Parathyroid adenoma (tissue), 2 donors: ENCODE measurements around the gene RDH13.

Experiments
- H2AFZ ChIP-seq: fragments of 300-600 bp; sonication (generic); one replicate; pipeline ENCODE4 v1.7.0; 2017; ENCODE audit warnings: antibody characterized with exemption, mild to moderate bottlenecking
- H3K27ac ChIP-seq: fragments of 300-600 bp; sonication (generic); one replicate; pipeline ENCODE4 v1.7.0; 2017
- H3K27me3 ChIP-seq: fragments of 300-600 bp; sonication (generic); one replicate; pipeline ENCODE4 v1.7.0; 2017; ENCODE audit warnings: low read length; ENCODE audit not compliant: control insufficient read depth, insufficient read depth
- H3K36me3 ChIP-seq: fragments of 300-600 bp; sonication (generic); one replicate; pipeline ENCODE4 v1.7.0; 2017; ENCODE audit warnings: low read length; ENCODE audit not compliant: control insufficient read depth, insufficient read depth
- H3K4me1 ChIP-seq: fragments of 300-600 bp; sonication (generic); one replicate; pipeline ENCODE4 v1.7.0; 2017; ENCODE audit warnings: control low read depth
- H3K4me2 ChIP-seq: fragments of 300-600 bp; sonication (generic); one replicate; pipeline ENCODE4 v1.7.0; 2017; ENCODE audit warnings: low read length
- H3K4me3 ChIP-seq: fragments of 300-600 bp; sonication (generic); one replicate; pipeline ENCODE4 v1.7.0; 2017; ENCODE audit warnings: low read depth, low read length
- H3K79me2 ChIP-seq: fragments of 300-600 bp; sonication (generic); one replicate; pipeline ENCODE4 v1.7.0; 2017; ENCODE audit warnings: control low read depth
- H3K9ac ChIP-seq: fragments of 300-600 bp; sonication (generic); one replicate; pipeline ENCODE4 v1.7.0; 2017; ENCODE audit warnings: mild to moderate bottlenecking
- H3K9me3 ChIP-seq: fragments of 300-600 bp; sonication (generic); one replicate; pipeline ENCODE4 v1.7.0; 2017; ENCODE audit warnings: low read length; ENCODE audit not compliant: control insufficient read depth
- CTCF ChIP-seq: fragments of 300-600 bp; sonication (generic); IDR thresholded peaks from one replicate; pipeline ENCODE4 v1.7.0; 2017; ENCODE audit warnings: antibody characterized with exemption, mild to moderate bottlenecking
- donor health status: primary hyperparathyroidism.

RDH13 gene

GRCh38 chr19:54995561-54995960 lies 67.4 kb downstream of the RDH13 start:
- TF ChIP-seq CTCF, result no peak
- no peak overlapping the region for H3K4me2 ChIP-seq
- no peaks in the 10 kb centered on the region for H3K9me3 ChIP-seq
- H3K36me3 ChIP-seq, result no peaks in the 10 kb centered on the region
- H3K4me1 ChIP-seq, result no peaks in the 10 kb centered on the region
- H3K9ac ChIP-seq, result no peak overlapping the region
- H3K27me3 ChIP-seq, result no peaks in the 10 kb centered on the region
- no peaks in the 10 kb centered on the region for H3K79me2 ChIP-seq
- no peak overlapping the region for H2AFZ ChIP-seq
- no peak overlapping the region for H3K27ac ChIP-seq
- H3K4me3 ChIP-seq, result no peak overlapping the region
